ENCODE data around the gene PRKCH.
A peak's percentile ranks its signal among the peaks of the same experiment; 100 is the strongest.

Gene PRKCH

DNA sequence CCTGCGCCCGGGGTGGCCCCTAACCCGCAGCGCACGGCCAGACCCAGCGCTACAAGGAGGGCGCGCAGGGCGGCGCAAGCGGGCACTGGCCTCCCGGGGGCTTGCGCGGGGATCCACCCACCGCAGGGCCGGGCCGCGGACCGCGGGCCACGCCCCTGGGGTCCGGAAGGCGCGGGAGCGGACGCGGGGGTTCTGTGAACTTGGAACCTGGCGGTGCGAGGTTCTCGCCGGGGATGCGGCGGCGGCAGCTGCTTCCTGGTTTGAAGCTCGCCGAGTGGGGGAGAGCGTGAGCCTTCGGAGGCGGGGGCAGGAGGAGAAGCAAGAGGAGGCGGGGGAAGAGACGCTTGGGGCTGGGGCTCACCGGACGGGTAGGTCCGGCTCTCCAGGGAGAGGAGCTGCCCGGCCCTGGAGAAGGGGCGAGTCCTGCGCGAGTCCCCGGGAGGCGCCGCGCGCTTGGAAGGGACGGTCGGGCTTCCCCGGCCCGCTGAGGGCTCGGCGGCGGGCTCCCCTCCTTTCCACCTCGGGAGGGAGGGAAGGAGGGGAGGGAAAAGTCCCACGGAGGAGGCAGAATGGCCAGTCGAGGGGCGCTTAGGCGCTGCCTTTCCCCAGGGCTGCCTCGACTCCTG is at the start of gene PRKCH:
Gene PRKCH, plus strand, starts transcription at position 195 of the 626 bp plus-strand sequence. CDS start 523 bp downstream, outside the sequence.
- peak in 1 of 2 experiments; percentile 71 for DNase-seq (ENCODE audit: low read depth in 2 of 2)

- DNase-seq (ENCODE audit: low read depth in 2 of 2): no peak
Observed at GRCh38 chr14:61277232-61277631, 44.1 kb upstream of the PRKCH start.

DNA sequence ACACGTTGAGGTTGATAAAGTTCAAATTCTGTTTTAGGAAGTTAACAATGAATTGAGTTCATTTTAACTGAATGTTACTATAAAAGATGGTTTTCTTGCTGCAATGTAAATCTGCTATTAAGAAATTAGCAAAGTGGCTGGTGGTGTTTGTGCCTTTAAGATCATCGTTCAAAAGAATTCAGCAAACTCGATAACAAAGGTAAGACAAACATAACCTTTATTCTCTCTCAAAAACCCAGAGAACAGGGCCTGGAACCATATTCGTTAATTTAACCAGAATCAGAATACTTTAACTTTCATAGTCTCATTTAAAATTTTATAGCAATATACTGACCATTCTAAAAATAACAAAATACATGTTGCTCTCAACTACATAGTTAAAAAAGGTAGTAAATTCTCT is 43.6 kb upstream of the PRKCH start:
- no peak for DNase-seq (ENCODE audit: low read depth in 2 of 2)

GRCh38 chr14:61279082-61279481 is 42.3 kb upstream of the PRKCH start:
- no peak for DNase-seq (ENCODE audit: low read depth in 2 of 2)

GRCh38 chr14:61280092-61280525 is 41.3 kb upstream of the PRKCH start:
- DNase-seq (ENCODE audit: low read depth in 2 of 2): peak in 1 of 2 experiments; percentile 27

DNA sequence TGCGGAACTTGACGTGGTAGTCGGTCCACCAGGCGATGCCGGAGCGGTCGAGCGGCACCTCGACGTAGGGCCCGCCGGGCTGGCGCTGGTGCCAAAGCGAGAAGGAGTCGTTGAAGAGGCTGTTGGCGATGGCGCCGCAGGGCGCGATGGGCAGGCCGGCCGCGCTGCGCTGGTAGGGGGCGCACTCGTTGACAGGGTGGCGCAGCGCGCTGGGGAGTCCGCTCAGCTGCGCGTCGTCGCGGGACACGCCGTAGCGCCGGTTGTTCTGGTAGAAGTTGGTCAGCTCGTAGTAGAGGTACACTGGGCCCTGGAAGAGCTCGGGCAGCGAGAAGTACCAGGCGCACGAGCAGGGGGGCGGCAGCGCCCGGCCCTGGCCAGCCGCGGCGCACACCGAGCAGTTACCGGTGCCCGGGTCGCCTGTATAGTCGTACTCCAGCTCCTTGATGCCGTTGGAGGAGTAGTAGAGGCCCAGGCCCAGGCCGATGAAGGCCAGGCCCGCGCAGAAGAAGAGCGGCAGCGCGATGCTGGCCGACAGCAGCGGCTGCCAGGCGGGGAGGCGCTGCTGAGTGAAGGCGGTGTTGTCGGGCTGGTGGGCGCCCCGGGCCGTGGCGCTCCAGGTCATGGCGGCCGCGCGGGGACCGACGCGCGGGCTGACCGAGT is 40.7 kb upstream of the PRKCH start:
- peak; percentile 46 to 71 for DNase-seq (ENCODE audit: low read depth in 2 of 2)

GRCh38 chr14:61281186-61281947 is 40.0 kb upstream of the PRKCH start, which contains the start of gene TMEM30B:
TMEM30B (minus strand) TSS chr14:61281338; CDS start chr14:61281147, 191 bp downstream.
- DNase-seq (ENCODE audit: low read depth in 2 of 2): no peak

DNA sequence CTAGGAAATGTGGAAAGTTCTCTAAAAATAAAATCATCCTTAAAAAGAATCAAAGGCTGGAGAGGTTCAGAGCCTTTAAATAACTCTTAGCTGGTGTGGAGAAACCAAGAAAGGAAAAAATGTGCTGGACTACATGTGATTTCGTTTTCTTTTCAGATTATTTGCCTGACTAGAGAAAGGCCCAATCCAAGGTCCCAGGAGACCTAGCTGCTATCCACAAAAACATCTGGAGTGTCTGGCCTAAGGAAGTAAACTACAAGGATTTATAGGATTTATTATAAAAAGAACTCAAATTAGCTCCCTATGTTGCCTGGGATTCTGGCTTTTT is 39.5 kb upstream of the PRKCH start:
- no peak for DNase-seq (ENCODE audit: low read depth in 2 of 2)

- no peak for DNase-seq (ENCODE audit: low read depth in 2 of 2)
Observed at GRCh38 chr14:61282746-61283145, 38.6 kb upstream of the PRKCH start.

GRCh38 chr14:61284001-61284400 is 37.4 kb upstream of the PRKCH start:
- DNase-seq (ENCODE audit: low read depth in 2 of 2): no peak

DNA sequence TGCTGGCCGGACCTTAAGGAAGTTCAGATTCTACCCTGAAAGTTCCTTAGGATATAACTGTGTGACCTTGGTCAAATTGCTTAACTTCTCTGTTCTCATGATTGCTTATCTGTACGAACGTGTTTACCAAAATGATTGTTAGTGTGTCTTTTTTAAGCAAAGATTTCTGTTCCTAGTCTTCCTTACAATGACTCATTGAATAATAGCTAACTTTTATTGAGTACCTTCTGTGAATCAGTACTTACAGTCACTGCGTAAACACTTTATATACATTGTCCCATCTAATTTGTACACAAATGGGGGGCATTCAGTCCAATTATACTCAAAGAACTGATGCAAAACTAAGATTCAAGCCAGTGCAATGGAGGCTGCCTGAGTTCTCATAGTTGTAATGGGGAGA is 36.0 kb upstream of the PRKCH start:
- no peak for DNase-seq (ENCODE audit: low read depth in 2 of 2)

GRCh38 chr14:61287196-61287595 is 34.2 kb upstream of the PRKCH start:
- DNase-seq (ENCODE audit: low read depth in 2 of 2): no peak

- no peak for DNase-seq (ENCODE audit: low read depth in 2 of 2)
Observed at GRCh38 chr14:61288228-61288627, 33.2 kb upstream of the PRKCH start.

GRCh38 chr14:61288720-61289119 is 32.7 kb upstream of the PRKCH start:
- no peak for DNase-seq (ENCODE audit: low read depth in 2 of 2)

- no peak for DNase-seq (ENCODE audit: low read depth in 2 of 2)
Observed at GRCh38 chr14:61290701-61291100, 30.7 kb upstream of the PRKCH start.

- DNase-seq (ENCODE audit: low read depth in 2 of 2): no peak
Observed at GRCh38 chr14:61296151-61296550, 25.2 kb upstream of the PRKCH start.

GRCh38 chr14:61296719-61297502 is 24.5 kb upstream of the PRKCH start:
- DNase-seq (ENCODE audit: low read depth in 2 of 2): no peak

DNA sequence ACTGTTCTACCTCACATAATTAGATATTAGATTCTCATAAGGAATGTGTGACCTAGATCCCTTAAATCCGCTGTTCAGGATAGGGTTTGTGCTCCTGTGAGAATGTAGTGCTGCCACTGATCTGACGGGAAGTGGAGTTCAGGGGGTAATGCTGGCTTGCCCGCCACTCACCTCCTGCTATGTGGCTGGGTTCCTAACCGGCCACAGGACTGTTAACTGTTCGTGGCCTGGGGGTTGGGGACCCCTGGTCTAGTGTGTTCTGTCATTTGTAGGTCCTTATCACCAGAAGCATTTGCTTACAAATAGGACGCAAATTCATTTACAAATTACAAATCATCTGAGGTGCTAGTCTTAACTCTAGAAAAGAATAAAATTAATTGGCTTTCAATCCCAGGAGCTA is 23.8 kb upstream of the PRKCH start:
- no peak for DNase-seq (ENCODE audit: low read depth in 2 of 2)

DNA sequence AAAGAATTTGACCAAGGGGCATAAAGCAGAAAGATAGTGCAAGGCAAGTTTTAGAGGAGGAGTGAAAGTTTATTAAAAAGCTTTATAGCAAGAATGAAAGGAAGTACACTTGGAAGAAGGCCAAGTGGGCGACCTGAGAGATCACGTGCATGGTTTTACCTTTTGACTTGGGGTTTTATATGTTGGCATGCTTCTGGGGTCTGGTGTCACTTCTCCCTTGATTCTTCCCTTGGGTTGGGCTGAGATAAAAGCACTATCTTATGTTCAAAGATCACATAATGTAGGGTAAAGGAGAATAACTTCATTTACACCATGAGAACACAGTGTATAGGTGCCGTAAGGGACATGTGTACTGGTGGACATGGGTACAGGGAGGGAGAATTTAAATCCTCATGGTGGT is 22.6 kb upstream of the PRKCH start:
- DNase-seq (ENCODE audit: low read depth in 2 of 2): no peak

GRCh38 chr14:61300209-61300608 is 21.2 kb upstream of the PRKCH start:
- DNase-seq (ENCODE audit: low read depth in 2 of 2): no peak

DNA sequence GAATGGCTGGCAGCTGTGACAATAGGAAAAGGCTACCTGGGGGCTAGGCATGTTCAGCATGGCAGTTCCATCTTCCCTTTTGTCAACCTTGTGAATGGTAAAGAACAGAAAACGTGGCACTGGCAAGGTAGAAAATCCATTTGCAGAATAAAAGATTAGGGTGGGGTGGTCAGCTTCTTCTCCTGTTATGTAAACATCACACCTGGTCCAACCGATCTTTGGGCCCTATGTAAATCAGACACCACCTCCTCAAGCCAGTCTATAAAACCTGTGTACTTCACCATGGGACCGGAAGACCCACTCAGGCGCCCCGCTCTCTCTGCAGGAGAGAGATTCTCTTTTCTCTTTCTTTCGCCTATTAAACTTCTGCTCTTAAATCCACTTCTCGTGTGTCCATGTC is 20.6 kb upstream of the PRKCH start:
- DNase-seq (ENCODE audit: low read depth in 2 of 2): no peak

GRCh38 chr14:61304688-61305087 is 16.7 kb upstream of the PRKCH start:
- no peak for DNase-seq (ENCODE audit: low read depth in 2 of 2)
